B cell (primary cell): ENCODE data around the gene GRID1. TPM values are rescaled to one million over a fixed set of nuclear protein-coding genes. Genes with fewer than 3 reads are reported as not detected.

Experiments
- ATAC-seq: fragments of 200-7000 bp; cut with Tn5 transposase; one replicate; pipeline ENCODE4 v1.10.0; 2021; ENCODE audit warnings: low read depth, mild to moderate bottlenecking, moderate number of reproducible peaks, moderate library complexity
- CTCF ChIA-PET: fragments of 350-600 bp; sonication (Branson Sonifier 250); formaldehyde crosslinking; loops from one replicate; lab custom pipeline; 2021; ENCODE audit warnings: antibody characterized with exemption, inconsistent platforms; lab: Charles Lee
- POLR2A ChIA-PET: fragments of 350-600 bp; sonication (Branson Sonifier 250); formaldehyde crosslinking; loops from one replicate; lab custom pipeline; 2021; ENCODE audit warnings: antibody characterized with exemption; lab: Charles Lee
- DNase-seq: peaks from one replicate; pipeline ENCODE4 v3.0.0; 2013
- H2AFZ ChIP-seq: 2 replicates; pipeline ENCODE4 v1.6.1; 2012; ENCODE audit warnings: mild to moderate bottlenecking, low read depth, low read length; ENCODE audit not compliant: insufficient read depth, poor library complexity, severe bottlenecking
- H3K27ac ChIP-seq, 2 donors: 1 replicate in 1 of 2; 2 replicates in 1 of 2; pipeline ENCODE4 v1.5.1; 2012 to 2013; ENCODE audit warnings: low read length in 2 of 2, mild to moderate bottlenecking in 2 of 2, moderate library complexity in 1 of 2
- H3K27me3 ChIP-seq, 4 experiments: fragments of 200-600 bp in 1 of 4; sonication (generic) in 1 of 4; replicated peaks in 1 of 4; 1 replicate in 2 of 4; 2 replicates in 2 of 4; pipeline versions ENCODE4 v1.6.1 to v1.7.0; 2013 to 2016; ENCODE audit warnings: low read length in 3 of 4, mild to moderate bottlenecking in 2 of 4, mixed read lengths in 1 of 4, moderate library complexity in 1 of 4; ENCODE audit not compliant: insufficient read depth in 4 of 4, control insufficient read depth in 3 of 4; ENCODE audit errors: control extremely low read depth in 1 of 4
- H3K36me3 ChIP-seq, 2 experiments: replicated peaks in 1 of 2; 1 replicate in 1 of 2; 2 replicates in 1 of 2; pipeline versions ENCODE4 v1.6.1 to v1.7.1; 2013; ENCODE audit warnings: low read length in 1 of 2; ENCODE audit not compliant: insufficient read depth in 2 of 2, control insufficient read depth in 1 of 2; ENCODE audit errors: control extremely low read depth in 1 of 2, extremely low read depth in 1 of 2
- H3K4me1 ChIP-seq, 2 donors: fragments of 200-600 bp in 1 of 2; sonication (generic) in 1 of 2; 1 replicate in 1 of 2; 2 replicates in 1 of 2; pipeline versions ENCODE4 v1.5.1 to v1.6.1; 2013 to 2017; ENCODE audit warnings: low read length in 2 of 2; ENCODE audit not compliant: control insufficient read depth in 2 of 2, insufficient read depth in 2 of 2
- H3K4me2 ChIP-seq: replicated peaks from 2 replicates; pipeline ENCODE3; 2012; ENCODE audit warnings: mild to moderate bottlenecking, low read depth, low read length; ENCODE audit not compliant: poor library complexity, severe bottlenecking
- H3K4me3 ChIP-seq, 5 experiments: fragments of 200-600 bp in 1 of 5; sonication (generic) in 1 of 5; 1 replicate in 3 of 5; 2 replicates in 2 of 5; pipeline versions ENCODE4 v1.5.1 to v1.7.0; 2011 to 2016; ENCODE audit warnings: low read length in 4 of 5, mild to moderate bottlenecking in 4 of 5, low read depth in 2 of 5, control low read depth in 1 of 5, moderate library complexity in 1 of 5; ENCODE audit not compliant: insufficient read depth in 1 of 5; ENCODE audit errors: control extremely low read depth in 1 of 5, extremely low read depth in 1 of 5
- H3K79me2 ChIP-seq: fragments of 200-600 bp; sonication (generic); one replicate; pipeline ENCODE4 v1.6.0; 2016; ENCODE audit warnings: low read length; ENCODE audit not compliant: control insufficient read depth, insufficient read depth
- H3K9ac ChIP-seq: fragments of 200-600 bp; sonication (generic); 2 replicates; pipeline ENCODE4 v1.6.1; 2017; ENCODE audit warnings: mild to moderate bottlenecking, low read length, moderate library complexity
- H3K9me3 ChIP-seq, 3 donors: one replicate each; pipeline versions ENCODE4 v1.6.1 to v1.7.1; 2013; ENCODE audit warnings: low read length in 2 of 3; ENCODE audit not compliant: control insufficient read depth in 2 of 3, insufficient read depth in 1 of 3; ENCODE audit errors: control extremely low read depth in 1 of 3
- H4K20me1 ChIP-seq: 2 replicates; pipeline ENCODE4 v1.6.0; 2012; ENCODE audit warnings: mild to moderate bottlenecking, low read length; ENCODE audit not compliant: insufficient read depth, control insufficient read depth, poor library complexity, severe bottlenecking
- H3K27ac Mint-ChIP-seq: one replicate; pipeline ENCODE4 v1.8.0; 2021; ENCODE audit warnings: mixed read lengths
- H3K27me3 Mint-ChIP-seq: one replicate; pipeline ENCODE4 v1.8.0; 2021; ENCODE audit warnings: mixed read lengths
- H3K4me1 Mint-ChIP-seq: one replicate; pipeline ENCODE4 v1.8.0; 2021; ENCODE audit warnings: mixed read lengths
- H3K4me3 Mint-ChIP-seq: one replicate; pipeline ENCODE4 v1.8.0; 2021; ENCODE audit warnings: mixed read lengths
- H3K9me3 Mint-ChIP-seq: one replicate; pipeline ENCODE4 v1.8.0; 2022; ENCODE audit warnings: mixed read lengths; ENCODE audit not compliant: insufficient read depth
- CTCF ChIP-seq: fragments of 200-600 bp; IDR thresholded peaks from one replicate; pipeline ENCODE4 v1.8.0; 2022; ENCODE audit warnings: antibody characterized with exemption, mild to moderate bottlenecking
- EZH2 ChIP-seq: IDR thresholded peaks from 2 replicates; pipeline ENCODE4 v1.6.1; 2012; ENCODE audit warnings: borderline replicate concordance, low read depth, mild to moderate bottlenecking, moderate library complexity, low read length; ENCODE audit not compliant: insufficient read depth, poor library complexity, severe bottlenecking
- WGBS: methylation state at CpG from one replicate; pipeline ENCODE4 v1.1.5; 2013; ENCODE audit warnings: missing lambda C conversion rate; ENCODE audit not compliant: insufficient coverage; 5-methylcytosine and 5-hydroxymethylcytosine counted together
- intact Hi-C: fragments of 100-400 bp; cut with micrococcal nuclease; formaldehyde crosslinking; loops from one replicate; pipeline ENCODE4 v1.10.0; 2022
- polyA plus RNA-seq: library from polyadenylated mRNA; depleted of rRNA; stranded (reverse); fragments of >200 nt; gene quantifications from 2 replicates; pipeline ENCODE4 v1.2.3, GENCODE V29; 2012
- total RNA-seq, 2 donors: library from RNA; stranded (reverse); fragments of 120-200 nt in 1 of 2; gene quantifications; 1 replicate in 1 of 2; 2 replicates in 1 of 2; pipeline versions ENCODE4 v1.2.3 to v1.2.4, GENCODE V29; 2013 to 2022

The GRID1 gene
- total and polyA plus RNA-seq, 2 donors (not counting 1 experiment from before 2014, with no cell fraction given), result not detected

- POLR2A ChIA-PET, result no interaction called here
- no peak for ATAC-seq
- intact Hi-C loops, result no loop called here
- Histone ChIP-seq H2AFZ (no peak overlapping the region), H3K9me3 (no peaks in the 10 kb centered on the region), H3K4me2 (no peak overlapping the region), H3K36me3 (no peaks in the 10 kb centered on the region), H4K20me1 (no peaks in the 10 kb centered on the region), H3K4me3 (no peak overlapping the region), H3K27me3 (no peaks in the 10 kb centered on the region), H3K4me1 (no peaks in the 10 kb centered on the region), H3K9ac (no peak overlapping the region), H3K27ac (no peak overlapping the region), H3K79me2 (no peaks in the 10 kb centered on the region)
- H3K4me3 Mint-ChIP-seq, result no peak overlapping the region
- TF ChIP-seq CTCF (no peak), EZH2 (no peak)
- WGBS, result 71% methylated on average over 1 of the region's 2 CpGs
- H3K27ac Mint-ChIP-seq, result no peak overlapping the region
- no peak for DNase-seq
- CTCF ChIA-PET, result no interaction called here
- H3K4me1 Mint-ChIP-seq, result no peaks in the 10 kb centered on the region
- H3K27me3 Mint-ChIP-seq, result peaks cover 5% of the 10 kb centered on the region
- H3K9me3 Mint-ChIP-seq, result no peaks in the 10 kb centered on the region
These were observed 743.3 kb downstream of the GRID1 start for GRCh38 chr10:85623342-85623741.

GRCh38 chr10:85622425-85622824, 744.2 kb downstream of the GRID1 start:
- Histone ChIP-seq H3K4me3 (no peak overlapping the region), H3K79me2 (no peaks in the 10 kb centered on the region), H3K9me3 (no peaks in the 10 kb centered on the region), H2AFZ (no peak overlapping the region), H4K20me1 (no peaks in the 10 kb centered on the region), H3K4me2 (no peak overlapping the region), H3K9ac (no peak overlapping the region), H3K36me3 (no peaks in the 10 kb centered on the region), H3K4me1 (no peaks in the 10 kb centered on the region), H3K27ac (no peak overlapping the region), H3K27me3 (no peaks in the 10 kb centered on the region)
- peaks cover 5% of the 10 kb centered on the region for H3K27me3 Mint-ChIP-seq
- 85% methylated on average over 2 of the region's 3 CpGs for WGBS
- DNase-seq (no peak), ATAC-seq (no peak)
- ChIA-PET POLR2A (no interaction called here), CTCF (no interaction called here)
- H3K4me1 Mint-ChIP-seq, result no peaks in the 10 kb centered on the region
- H3K27ac Mint-ChIP-seq, result no peak overlapping the region
- H3K9me3 Mint-ChIP-seq, result no peaks in the 10 kb centered on the region
- intact Hi-C loops, result no loop called here
- H3K4me3 Mint-ChIP-seq, result no peak overlapping the region
- TF ChIP-seq CTCF (no peak), EZH2 (no peak)
